Retinal pigment epithelial cell (primary cell): Measurements from ENCODE around the gene MNT.

ENCODE experiments used
- DNase-seq: peaks from one replicate; pipeline ENCODE4 v3.0.0-alpha.2; 2010; ENCODE audit warnings: low read depth
- H3K4me3 ChIP-seq: 2 replicates; pipeline ENCODE4 v1.5.1; 2011; ENCODE audit warnings: mild to moderate bottlenecking, low read length, control low read depth, moderate library complexity
- TF ChIP-seq, protein P1 (sequence below): conservative IDR thresholded peaks from 2 replicates; pipeline ENCODE4 v1.5.1; 2011; ENCODE audit warnings: low read depth, low read length, control low read depth, inconsistent platforms

MNT gene

DNA sequence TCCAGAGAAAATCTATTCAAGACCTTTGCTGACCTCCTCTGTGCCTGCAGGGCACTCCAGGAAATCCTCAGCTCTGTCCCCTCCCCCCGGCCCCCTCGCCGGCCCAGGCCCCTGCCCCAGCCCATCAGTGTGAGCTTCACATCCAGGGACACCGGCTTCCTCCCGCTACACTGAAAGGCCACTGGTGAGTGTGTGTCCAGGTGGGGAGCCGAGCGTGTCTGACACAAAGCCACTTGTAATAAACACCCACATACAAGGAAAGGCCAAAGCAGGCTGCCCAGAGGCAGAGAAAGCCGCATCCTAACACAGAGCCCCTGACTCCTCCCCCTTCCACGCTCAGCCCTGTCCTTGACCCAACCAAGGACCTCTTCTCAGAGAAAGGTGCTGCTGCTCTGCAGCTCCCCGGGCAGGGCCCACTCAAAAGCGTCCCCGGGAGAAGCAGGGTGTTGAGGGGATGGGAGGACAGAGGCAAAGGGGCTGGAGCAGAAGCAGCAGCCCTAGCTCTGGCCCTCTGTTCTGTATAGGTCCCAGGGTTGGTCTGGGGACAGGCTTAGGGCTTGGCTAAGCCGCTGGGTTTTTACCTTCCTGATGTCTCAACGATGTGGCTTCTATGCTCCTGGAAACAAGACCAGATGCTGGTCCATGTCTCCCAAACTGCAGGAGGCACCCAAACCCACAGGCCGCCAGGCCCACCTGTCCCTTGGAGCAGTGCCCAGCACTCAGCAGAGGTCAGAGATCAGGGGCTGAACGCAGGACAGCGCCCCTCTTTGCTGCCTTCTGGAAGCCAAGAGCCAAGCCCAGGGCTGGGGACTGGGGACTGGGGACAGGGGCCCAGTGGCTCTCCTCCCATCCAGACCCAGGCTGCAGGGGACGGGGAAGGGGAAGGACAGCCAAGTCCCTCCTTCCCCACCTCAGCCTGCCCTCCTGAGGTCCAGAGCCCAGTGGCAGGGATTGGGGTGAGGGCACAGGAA, 15.3 kb downstream of the MNT start:
- H3K4me3 ChIP-seq, result no peak overlapping the region
- DNase-seq, result no peak
- TF ChIP-seq, protein P1, sequence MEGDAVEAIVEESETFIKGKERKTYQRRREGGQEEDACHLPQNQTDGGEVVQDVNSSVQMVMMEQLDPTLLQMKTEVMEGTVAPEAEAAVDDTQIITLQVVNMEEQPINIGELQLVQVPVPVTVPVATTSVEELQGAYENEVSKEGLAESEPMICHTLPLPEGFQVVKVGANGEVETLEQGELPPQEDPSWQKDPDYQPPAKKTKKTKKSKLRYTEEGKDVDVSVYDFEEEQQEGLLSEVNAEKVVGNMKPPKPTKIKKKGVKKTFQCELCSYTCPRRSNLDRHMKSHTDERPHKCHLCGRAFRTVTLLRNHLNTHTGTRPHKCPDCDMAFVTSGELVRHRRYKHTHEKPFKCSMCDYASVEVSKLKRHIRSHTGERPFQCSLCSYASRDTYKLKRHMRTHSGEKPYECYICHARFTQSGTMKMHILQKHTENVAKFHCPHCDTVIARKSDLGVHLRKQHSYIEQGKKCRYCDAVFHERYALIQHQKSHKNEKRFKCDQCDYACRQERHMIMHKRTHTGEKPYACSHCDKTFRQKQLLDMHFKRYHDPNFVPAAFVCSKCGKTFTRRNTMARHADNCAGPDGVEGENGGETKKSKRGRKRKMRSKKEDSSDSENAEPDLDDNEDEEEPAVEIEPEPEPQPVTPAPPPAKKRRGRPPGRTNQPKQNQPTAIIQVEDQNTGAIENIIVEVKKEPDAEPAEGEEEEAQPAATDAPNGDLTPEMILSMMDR, result no peak

DNA sequence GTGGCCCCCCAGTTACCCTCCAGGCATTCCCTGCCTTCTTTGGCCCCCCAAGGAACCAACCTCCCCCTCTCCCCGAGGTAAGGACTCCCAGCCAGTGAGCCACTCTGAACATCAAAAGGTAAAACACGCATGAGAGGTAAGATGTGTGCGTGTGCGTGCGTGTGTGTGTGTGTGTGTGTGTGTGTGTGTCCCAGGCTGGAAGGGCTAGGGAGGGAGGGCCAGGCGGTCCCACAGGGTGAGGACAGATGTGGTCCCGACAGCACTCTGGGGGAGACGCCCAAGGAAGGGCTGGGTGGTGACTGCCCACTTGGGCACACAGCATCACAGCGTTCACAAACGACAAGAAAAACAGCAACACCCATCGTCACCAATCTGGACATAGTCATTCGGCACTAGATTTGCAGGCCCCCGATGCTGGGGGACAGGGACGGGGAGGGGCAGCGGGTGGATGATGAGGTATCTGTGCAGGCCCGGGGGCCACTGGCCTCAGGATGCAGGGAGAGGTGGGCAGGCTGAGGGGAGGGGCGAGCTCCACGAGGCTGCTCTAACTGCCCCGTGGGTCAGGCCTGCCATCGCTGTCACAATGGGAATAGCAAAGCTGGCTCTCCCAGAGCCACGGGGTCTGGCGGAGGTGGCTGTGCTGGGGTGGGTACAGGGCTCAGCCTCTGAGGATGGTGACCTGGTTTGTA, 16.3 kb downstream of the MNT start:
- H3K4me3 ChIP-seq, result no peak overlapping the region
- no peak for DNase-seq
- TF ChIP-seq, protein P1, result no peak

DNA sequence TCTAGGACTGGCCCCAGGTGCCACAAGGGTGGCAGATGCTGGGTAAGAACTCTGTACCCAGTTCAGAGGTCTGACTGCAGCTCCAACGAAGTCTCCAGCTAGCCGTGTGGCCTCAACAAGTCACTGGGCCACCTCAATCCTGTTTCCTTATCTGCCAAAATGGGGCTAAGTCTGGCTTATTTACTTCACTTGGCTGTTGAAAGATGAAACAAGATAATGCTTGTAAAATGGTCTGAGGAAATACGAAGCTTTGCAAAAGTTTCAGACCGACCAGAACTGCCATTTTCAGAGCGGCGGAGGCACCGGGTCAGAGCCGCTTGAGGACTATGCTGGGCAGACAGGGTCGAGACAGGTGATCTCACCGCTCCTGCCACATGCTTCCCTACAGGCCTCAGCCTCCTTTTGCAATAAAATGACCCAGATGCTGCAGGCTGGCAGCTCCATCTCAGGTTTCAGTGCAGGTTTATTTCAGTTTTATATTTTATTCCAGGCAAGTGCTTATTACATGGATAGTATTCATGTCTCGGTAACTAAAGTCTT, 17.2 kb downstream of the MNT start:
- no peak overlapping the region for H3K4me3 ChIP-seq
- TF ChIP-seq, protein P1, result no peak
- DNase-seq, result no peak

DNA sequence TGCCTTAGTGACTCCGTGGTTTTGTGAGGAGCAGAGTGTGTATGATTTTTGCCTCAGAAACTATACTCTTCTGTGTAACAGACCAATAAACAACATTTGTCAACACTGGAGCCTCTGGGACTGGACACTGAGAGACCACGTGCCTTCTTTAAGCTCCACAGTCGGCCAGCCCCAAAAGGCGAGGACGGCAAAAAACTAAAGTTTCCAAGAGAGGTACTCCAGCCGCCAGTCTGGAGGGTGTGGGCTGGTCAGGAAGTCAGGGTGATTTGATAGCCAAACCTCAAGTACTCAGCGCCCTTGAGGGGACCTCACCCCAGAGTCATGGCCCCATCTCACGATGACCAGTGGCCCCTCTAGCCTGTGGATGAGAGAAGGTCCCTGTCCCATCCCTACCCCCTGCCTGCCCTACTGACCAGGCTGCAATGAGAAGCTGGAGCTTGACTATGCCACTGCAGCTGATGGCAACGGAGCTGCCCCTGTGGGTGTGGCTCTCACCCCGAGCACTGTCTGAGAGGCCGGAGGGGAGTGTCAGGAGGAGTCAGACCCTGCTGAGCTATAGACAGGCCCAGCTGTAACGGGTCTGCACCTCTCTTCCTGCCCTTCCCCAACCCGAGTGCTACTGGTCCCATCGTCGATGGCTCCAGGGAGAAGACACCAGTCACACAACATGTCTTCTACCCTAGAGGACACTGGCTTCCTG, 19.8 kb downstream of the MNT start:
- no peak overlapping the region for H3K4me3 ChIP-seq
- no peak for DNase-seq
- TF ChIP-seq, protein P1, result no peak

DNA sequence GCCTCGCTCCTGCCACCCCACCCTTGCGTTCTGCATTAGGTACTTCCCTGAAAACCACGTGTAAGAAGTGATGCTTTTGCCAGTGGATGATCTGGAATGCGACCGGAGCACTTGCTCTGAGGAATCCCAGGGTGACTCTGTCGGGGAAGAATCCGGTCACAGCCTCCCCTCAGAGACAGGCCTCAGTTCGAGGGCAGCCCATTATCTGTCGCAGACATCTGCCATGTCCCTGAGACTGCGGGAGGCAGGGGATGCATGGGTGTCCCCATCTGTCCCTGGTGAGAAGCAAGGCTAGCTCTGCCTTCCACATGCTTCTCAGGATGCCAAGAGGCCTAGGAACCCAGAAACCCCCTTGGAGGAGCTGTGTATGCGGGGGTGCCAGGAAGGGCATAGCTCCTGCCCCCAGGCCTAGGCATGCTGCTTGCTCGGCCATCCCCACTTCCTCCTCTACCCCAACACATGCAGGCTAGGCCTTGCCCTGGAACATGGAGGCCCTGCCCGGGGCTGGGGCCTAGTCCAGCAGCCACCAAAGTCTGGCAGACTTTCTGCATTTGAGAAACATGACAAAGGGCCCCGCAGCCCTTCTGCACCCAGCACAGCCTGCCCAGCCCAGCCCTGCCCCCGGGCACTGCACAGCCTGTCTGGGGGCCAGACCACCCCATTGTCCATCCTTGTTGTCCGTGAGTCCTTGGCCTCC, 20.5 kb downstream of the MNT start:
- DNase-seq, result no peak
- TF ChIP-seq, protein P1, result no peak

DNA sequence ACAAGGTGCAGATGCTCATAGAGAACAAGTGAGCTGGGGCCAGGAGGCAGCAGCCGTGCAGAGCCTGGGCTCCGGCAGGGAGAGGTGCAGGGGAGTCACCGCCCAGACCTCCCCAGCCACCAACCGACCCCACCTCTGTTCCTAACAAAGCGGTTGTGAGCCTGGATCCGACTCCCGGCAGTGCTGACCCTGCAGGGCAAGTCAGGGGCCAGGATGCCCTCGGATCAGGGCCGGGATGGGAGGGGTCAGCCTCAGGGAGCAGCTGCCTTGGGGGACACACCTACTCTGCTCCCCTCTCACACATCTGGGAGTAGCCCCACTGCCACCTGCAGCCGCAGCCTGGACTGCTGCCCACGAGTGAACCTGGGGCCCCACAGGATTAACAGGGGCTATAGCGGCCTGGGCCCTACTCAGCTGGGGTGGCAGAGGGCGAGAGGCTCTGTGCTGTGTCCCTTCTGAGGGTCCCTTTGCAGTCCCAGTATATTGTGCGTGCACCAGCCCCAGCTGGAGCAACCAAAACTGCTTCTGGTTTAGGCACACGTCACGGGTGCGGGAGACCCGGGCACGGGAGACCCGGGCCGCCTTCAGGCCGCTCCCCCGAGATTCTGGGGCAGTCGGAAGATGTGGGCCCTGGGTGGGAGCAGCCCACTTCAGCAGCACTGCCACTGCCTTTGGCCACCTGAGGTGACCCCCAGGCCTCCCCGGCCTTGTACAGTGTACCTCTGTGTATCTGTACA, 21.2 kb downstream of the MNT start:
- TF ChIP-seq, protein P1, result no peak
- H3K4me3 ChIP-seq, result no peak overlapping the region

More for the DNA sequence above, 20.5 kb downstream of the MNT start:
- H3K4me3 ChIP-seq, result no peak overlapping the region

More for the DNA sequence above, 21.2 kb downstream of the MNT start:
- DNase-seq, result no peak
